SK-N-SH (cell line): ENCODE results near the gene AIRE. TPM values are rescaled to one million over a fixed set of nuclear protein-coding genes. Genes with fewer than 3 reads are reported as not detected.

ENCODE experiments used
- CTCF ChIA-PET: fragments of 300-600, 350-600 bp; formaldehyde crosslinking; extraction: SDS; loops from one replicate; lab custom pipeline; 2021; lab: Yijun Ruan, JAX
- POLR2A ChIA-PET: fragments of 350-600 bp; sonication (Branson Sonifier 250); formaldehyde crosslinking; extraction: SDS; loops from one replicate; lab custom pipeline; 2020; ENCODE audit warnings: antibody characterized with exemption, inconsistent platforms; lab: Yijun Ruan, JAX
- DNase-seq: peaks from one replicate; pipeline ENCODE4 v3.0.0; 2012
- H2AFZ ChIP-seq: fragments of 200-600 bp; sonication (generic); 2 replicates; pipeline ENCODE4 v1.8.1; 2016; ENCODE audit warnings: antibody characterized with exemption, mild to moderate bottlenecking, low read depth
- H3F3A ChIP-seq: fragments of 200-600 bp; sonication (generic); replicated peaks from 2 replicates; pipeline ENCODE3; 2016; ENCODE audit warnings: antibody characterized with exemption, mild to moderate bottlenecking; ENCODE audit not compliant: insufficient read depth
- H3K27ac ChIP-seq, 2 experiments: fragments of 200-500 bp in 1 of 2; fragments of 200-600 bp in 1 of 2; sonication (Bioruptor generic) in 1 of 2; sonication (generic), shearing (Covaris generic) in 1 of 2; 2 replicates each; pipeline versions ENCODE4 v1.5.1 to v1.6.1; 2014 to 2016; ENCODE audit warnings: low read depth in 2 of 2, inconsistent platforms in 1 of 2, low read length in 1 of 2, mild to moderate bottlenecking in 1 of 2, mixed read lengths in 1 of 2
- H3K27me3 ChIP-seq: fragments of 200-600 bp; sonication (generic), shearing (Covaris generic); 2 replicates; pipeline ENCODE4 v1.6.1; 2016; ENCODE audit warnings: mixed run types; ENCODE audit not compliant: insufficient read depth
- H3K36me3 ChIP-seq, 2 experiments: fragments of 200-500 bp in 1 of 2; fragments of 200-600 bp in 1 of 2; sonication (Bioruptor generic) in 1 of 2; sonication (generic) in 1 of 2; replicated peaks in 1 of 2; 2 replicates each; pipeline versions ENCODE3 to v1.5.1; 2014 to 2016; ENCODE audit warnings: low read length in 1 of 2, mild to moderate bottlenecking in 1 of 2; ENCODE audit not compliant: insufficient read depth in 2 of 2, control insufficient read depth in 1 of 2
- H3K4me1 ChIP-seq, 2 experiments: fragments of 200-500 bp in 1 of 2; fragments of 200-600 bp in 1 of 2; sonication (Bioruptor generic) in 1 of 2; sonication (generic), shearing (Covaris generic) in 1 of 2; 2 replicates each; pipeline versions ENCODE4 v1.5.1 to v1.6.1; 2014 to 2016; ENCODE audit warnings: low read depth in 1 of 2, low read length in 1 of 2, mixed run types in 1 of 2; ENCODE audit not compliant: insufficient read depth in 2 of 2, control insufficient read depth in 1 of 2
- H3K4me2 ChIP-seq: fragments of 200-600 bp; sonication (generic), shearing (Covaris generic); 2 replicates; pipeline ENCODE4 v1.6.1; 2017; ENCODE audit warnings: mixed run types
- H3K4me3 ChIP-seq, 2 experiments: fragments of 200-500 bp in 1 of 2; fragments of 200-600 bp in 1 of 2; sonication (Bioruptor generic) in 1 of 2; sonication (generic), shearing (Covaris generic) in 1 of 2; 2 replicates each; pipeline versions ENCODE4 v1.5.1 to v1.8.1; 2014 to 2016; ENCODE audit warnings: low read depth in 2 of 2, inconsistent platforms in 1 of 2, low read length in 1 of 2, mild to moderate bottlenecking in 1 of 2, mixed read lengths in 1 of 2, moderate library complexity in 1 of 2
- H3K79me2 ChIP-seq: fragments of 200-600 bp; sonication (generic); 2 replicates; pipeline ENCODE4 v1.8.1; 2017; ENCODE audit warnings: mild to moderate bottlenecking; ENCODE audit not compliant: insufficient read depth
- H3K9ac ChIP-seq: fragments of 200-600 bp; sonication (generic); 2 replicates; pipeline ENCODE4 v1.6.1; 2017; ENCODE audit warnings: mixed run types
- H3K9me2 ChIP-seq: fragments of 200-600 bp; sonication (generic); 2 replicates; pipeline ENCODE4 v1.6.1; 2017; ENCODE audit warnings: mixed run types
- H3K9me3 ChIP-seq: fragments of 200-600 bp; sonication (generic); 2 replicates; pipeline ENCODE4 v1.6.1; 2017; ENCODE audit warnings: mixed run types, mild to moderate bottlenecking, moderate library complexity
- H4K20me1 ChIP-seq: fragments of 200-600 bp; sonication (generic); 2 replicates; pipeline ENCODE4 v1.6.1; 2017; ENCODE audit warnings: mild to moderate bottlenecking, mixed run types; ENCODE audit not compliant: insufficient read depth
- ELF1 ChIP-seq: IDR thresholded peaks from 2 replicates; pipeline ENCODE4 v1.4.0; 2012
- FOSL2 ChIP-seq: IDR thresholded peaks from 2 replicates; pipeline ENCODE4 v1.4.0; 2012; ENCODE audit warnings: low read depth, mild to moderate bottlenecking, moderate library complexity, borderline replicate concordance
- IRF3 ChIP-seq: fragments of 150-350 bp; IDR thresholded peaks from 2 replicates; pipeline ENCODE4 v1.6.1; 2016; ENCODE audit warnings: mild to moderate bottlenecking, low read depth, low read length
- MXI1 ChIP-seq: IDR thresholded peaks from 2 replicates; pipeline ENCODE4 v1.6.1; 2012; ENCODE audit warnings: mild to moderate bottlenecking, low read depth, low read length, improper control_type of control experiment
- NRF1 ChIP-seq: IDR thresholded peaks from 2 replicates; pipeline ENCODE4 v1.6.1; 2012; ENCODE audit warnings: low read depth, mild to moderate bottlenecking, low read length
- POLR2AphosphoS5 ChIP-seq: IDR thresholded peaks from 2 replicates; pipeline ENCODE4 v1.6.1; 2012; ENCODE audit warnings: low read depth, low read length
- REST ChIP-seq: IDR thresholded peaks from 2 replicates; pipeline ENCODE4 v1.6.1; 2012; ENCODE audit warnings: mild to moderate bottlenecking, low read depth, low read length, moderate library complexity
- YY1 ChIP-seq: IDR thresholded peaks from 2 replicates; pipeline ENCODE4 v1.4.0; 2012; ENCODE audit warnings: low read depth, mild to moderate bottlenecking
- ZBTB33 ChIP-seq: IDR thresholded peaks from 2 replicates; pipeline ENCODE4 v1.4.0; 2012; ENCODE audit warnings: low read depth, borderline replicate concordance
- WGBS: methylation state at CpG from one replicate; pipeline ENCODE4 v1.1.6; 2017; ENCODE audit warnings: low lambda C conversion rate; 5-methylcytosine and 5-hydroxymethylcytosine counted together
- polyA plus RNA-seq, 3 experiments: library from polyadenylated mRNA; depleted of rRNA; stranded (reverse); fragments of >200 nt; gene quantifications; 2 replicates each; pipeline ENCODE4 v1.2.3, GENCODE V29; 2012

Gene AIRE
- polyA plus RNA-seq, 1 of the 3 experiments (the other 2 are of a cell fraction): not detected

GRCh38 chr21:44317241-44317782, 31.6 kb downstream of the AIRE start:
- H3K9me2 ChIP-seq: no peaks in the 10 kb centered on the region
- no peaks in the 10 kb centered on the region for H3K9me3 ChIP-seq
- H3K4me3 ChIP-seq: no peak overlapping the region
- H3K27ac ChIP-seq: no peak overlapping the region
- H3K4me2 ChIP-seq: no peak overlapping the region
- peaks cover 0 to 46% of the 10 kb centered on the region in 2 experiments for H3K36me3 ChIP-seq
- no peak for TF ChIP-seq ELF1
- no peak for TF ChIP-seq POLR2AphosphoS5
- no peak for TF ChIP-seq NRF1
- H3K27me3 ChIP-seq: no peaks in the 10 kb centered on the region
- H3K4me1 ChIP-seq: no peaks in the 10 kb centered on the region
- no peaks in the 10 kb centered on the region for H4K20me1 ChIP-seq
- ChIA-PET CTCF (interaction anchor here (2.5 kb wide), 1 partner anchor 13 kb away, joined by 11 read pairs; no protein-coding TSS in a partner anchor), POLR2A (no interaction called here)
- H2AFZ ChIP-seq: no peak overlapping the region
- DNase-seq: no peak
- H3K79me2 ChIP-seq: no peaks in the 10 kb centered on the region
- no peak overlapping the region for H3K9ac ChIP-seq
- 92% methylated on average over 9 of the region's 19 CpGs for WGBS
- H3F3A ChIP-seq: no peaks in the 10 kb centered on the region

GRCh38 chr21:44317871-44318270, 32.2 kb downstream of the AIRE start:
- no peak for DNase-seq
- Histone ChIP-seq H2AFZ (no peak overlapping the region), H3K4me1 (no peaks in the 10 kb centered on the region), H3K9me2 (no peaks in the 10 kb centered on the region), H3K4me3 (no peak overlapping the region), H4K20me1 (no peaks in the 10 kb centered on the region)
- POLR2A ChIA-PET: no interaction called here
- WGBS: 94% methylated on average over 19 of the region's 22 CpGs
- CTCF ChIA-PET: no interaction called here
- TF ChIP-seq ZBTB33 (no peak), FOSL2 (no peak), MXI1 (no peak)
- TF ChIP-seq, all 33 proteins: peak for 0
- H3K27me3 ChIP-seq: no peaks in the 10 kb centered on the region
- H3K9me3 ChIP-seq: no peaks in the 10 kb centered on the region
- H3K9ac ChIP-seq: no peak overlapping the region
- no peaks in the 10 kb centered on the region for H3F3A ChIP-seq
- peaks cover 0 to 46% of the 10 kb centered on the region in 2 experiments for H3K36me3 ChIP-seq
- H3K4me2 ChIP-seq: no peak overlapping the region
- no peaks in the 10 kb centered on the region for H3K79me2 ChIP-seq
- H3K27ac ChIP-seq: no peak overlapping the region

- Histone ChIP-seq H3K27ac (no peak overlapping the region), H3K4me3 (no peak overlapping the region), H2AFZ (no peak overlapping the region), H4K20me1 (no peaks in the 10 kb centered on the region), H3K27me3 (no peaks in the 10 kb centered on the region), H3K36me3 (peaks cover 0 to 44% of the 10 kb centered on the region in 2 experiments), H3K9me3 (no peaks in the 10 kb centered on the region), H3K79me2 (no peaks in the 10 kb centered on the region)
- WGBS: 95% methylated on average over 15 of the region's 25 CpGs
- CTCF ChIA-PET: interaction anchor here (0.8 to 0.9 kb wide), 2 partner anchors 14 to 16 kb away, joined by 4 to 5 read pairs; no protein-coding TSS in a partner anchor
- TF ChIP-seq YY1: no peak
- no peak for TF ChIP-seq REST
- no peak for TF ChIP-seq IRF3
- TF ChIP-seq, all 33 proteins: peak for 0
- Histone ChIP-seq H3K9me2 (no peaks in the 10 kb centered on the region), H3K4me2 (no peak overlapping the region), H3F3A (no peaks in the 10 kb centered on the region), H3K9ac (no peak overlapping the region), H3K4me1 (no peaks in the 10 kb centered on the region)
- POLR2A ChIA-PET: no interaction called here
- DNase-seq: no peak
Measured at GRCh38 chr21:44318489-44319285, 33.0 kb downstream of the AIRE start.
